GM21717 (cell line): ENCODE data around the gene CRY2.

Source experiments
- ATAC-seq: cut with Tn5 transposase; IDR thresholded peaks from one replicate; pipeline ENCODE4 v1.9.1; 2021; ENCODE audit warnings: mild to moderate bottlenecking, moderate library complexity; ENCODE audit not compliant: unreplicated experiment

Gene CRY2

DNA sequence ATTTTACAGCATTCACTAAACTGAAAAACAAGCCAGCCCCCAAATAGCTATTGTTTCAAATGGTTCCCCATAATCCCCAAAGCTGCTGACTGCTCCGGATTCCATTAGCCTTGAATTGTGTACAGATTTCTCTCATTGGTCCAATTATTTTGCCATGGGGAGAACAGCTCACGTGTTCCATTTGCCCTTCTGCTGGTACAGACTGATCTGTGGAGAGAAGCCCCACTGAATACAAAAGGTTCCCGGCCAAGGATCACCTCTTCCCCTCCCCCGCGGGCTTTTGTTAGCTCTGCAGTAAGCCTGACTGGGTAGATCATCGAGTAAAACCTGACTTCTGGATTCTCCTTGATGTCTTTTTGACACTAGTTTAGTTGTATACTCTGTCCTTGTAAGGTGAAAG, 29.1 kb downstream of the CRY2 start:
- ATAC-seq = no peak

- no peak for ATAC-seq
These were observed 29.9 kb downstream of the CRY2 start for GRCh38 chr11:45877221-45877620.

DNA sequence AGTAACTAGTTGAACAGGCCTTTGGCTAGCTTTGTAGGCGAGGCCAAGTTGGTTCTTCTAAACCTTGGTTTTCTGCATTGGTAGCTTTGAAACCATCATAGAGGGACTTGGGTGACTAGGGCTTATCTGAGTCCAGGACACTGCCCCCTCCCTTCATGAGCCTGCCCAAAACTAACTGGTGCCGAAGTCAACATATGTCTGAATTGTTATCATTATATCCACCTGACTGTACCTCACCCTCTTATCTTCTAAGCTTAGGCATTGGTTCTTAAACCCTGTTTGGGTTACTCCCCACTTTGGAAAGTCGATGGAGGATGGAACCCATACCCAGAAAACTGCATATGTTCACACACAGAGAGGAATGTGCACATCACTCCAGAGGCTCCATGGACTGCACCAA, 30.6 kb downstream of the CRY2 start:
- no peak for ATAC-seq

DNA sequence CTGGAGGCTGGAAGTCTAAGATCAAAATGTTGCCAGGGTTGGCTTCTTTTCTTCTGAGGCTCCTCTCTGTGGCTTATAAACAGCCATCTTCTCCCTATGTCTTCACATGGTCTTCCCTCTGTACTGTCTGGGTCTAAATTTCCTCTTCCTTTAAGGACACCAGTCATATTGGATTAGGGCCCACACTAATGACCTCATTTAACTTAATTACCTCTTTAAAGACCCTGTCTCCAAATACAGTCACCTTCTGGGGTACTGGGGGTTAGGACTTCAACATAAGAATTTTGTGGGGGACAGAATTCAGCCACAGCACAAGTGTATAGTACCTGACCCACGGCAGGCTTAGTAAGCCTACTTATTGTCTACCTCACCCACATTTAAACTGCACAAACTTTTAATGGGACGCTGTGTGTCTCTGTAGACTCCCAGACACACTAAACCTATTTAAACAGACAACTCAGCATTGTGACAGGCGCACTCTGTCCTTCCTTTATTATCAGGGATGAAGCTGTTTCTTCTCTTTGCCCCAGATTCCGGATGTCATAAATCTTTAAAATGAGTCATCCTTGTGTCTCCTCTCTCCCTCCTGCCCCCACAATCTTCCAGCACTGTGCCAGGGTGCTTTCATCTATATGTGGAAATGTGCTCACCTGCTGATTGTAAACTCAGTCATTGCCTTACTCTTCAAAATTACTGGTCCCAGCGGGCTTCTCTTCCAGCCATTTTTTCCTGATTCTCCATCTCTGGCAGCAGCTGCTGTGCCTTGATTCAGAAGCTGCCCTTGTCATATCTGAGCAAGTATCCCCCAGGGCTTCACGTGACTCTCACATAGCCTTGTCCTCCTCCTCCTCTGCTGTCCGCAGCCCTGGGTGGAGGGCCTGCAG, 32.8 kb downstream of the CRY2 start:
- no peak for ATAC-seq

DNA sequence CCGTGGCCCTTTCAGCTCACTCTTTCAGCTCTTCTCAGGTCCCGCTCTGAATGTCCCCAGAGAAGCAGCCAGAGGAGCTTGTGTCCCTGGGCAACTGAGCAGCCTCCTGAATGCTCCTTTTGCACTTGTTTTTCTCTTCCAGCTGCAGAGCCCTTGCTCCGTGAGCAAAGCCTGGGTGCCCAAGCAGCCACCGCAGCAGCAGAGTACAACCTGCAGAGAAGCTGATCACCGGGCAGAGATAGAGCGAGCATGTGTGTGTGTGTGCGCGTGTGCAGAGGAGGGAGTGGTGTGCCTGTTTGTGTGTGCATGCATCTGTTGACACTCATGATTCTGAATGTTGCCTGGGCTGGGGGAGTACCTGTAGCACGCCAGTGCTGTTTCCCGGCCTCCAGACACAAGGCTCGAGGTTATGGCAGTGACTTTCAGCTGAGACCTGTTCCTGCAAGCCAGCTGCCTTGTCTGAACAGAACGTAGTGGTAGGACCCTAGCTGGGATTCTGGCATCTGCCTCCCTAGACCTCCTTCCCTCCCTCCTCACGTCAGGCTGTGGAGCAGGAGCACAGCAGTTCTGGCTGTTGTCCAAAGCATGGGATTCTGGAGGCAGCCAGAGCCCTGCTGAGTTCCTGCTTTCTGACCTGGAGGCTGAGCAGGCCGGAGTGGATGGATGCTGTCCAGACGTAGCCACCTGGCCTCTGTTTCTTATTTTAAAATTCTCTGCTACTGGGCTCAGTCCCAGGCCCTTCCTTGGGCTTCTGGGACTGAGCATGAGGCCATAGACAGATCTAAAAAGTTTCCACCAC, 33.7 kb downstream of the CRY2 start:
- ATAC-seq = no peak

GRCh38 chr11:45881708-45882368, 34.6 kb downstream of the CRY2 start:
- no peak for ATAC-seq

DNA sequence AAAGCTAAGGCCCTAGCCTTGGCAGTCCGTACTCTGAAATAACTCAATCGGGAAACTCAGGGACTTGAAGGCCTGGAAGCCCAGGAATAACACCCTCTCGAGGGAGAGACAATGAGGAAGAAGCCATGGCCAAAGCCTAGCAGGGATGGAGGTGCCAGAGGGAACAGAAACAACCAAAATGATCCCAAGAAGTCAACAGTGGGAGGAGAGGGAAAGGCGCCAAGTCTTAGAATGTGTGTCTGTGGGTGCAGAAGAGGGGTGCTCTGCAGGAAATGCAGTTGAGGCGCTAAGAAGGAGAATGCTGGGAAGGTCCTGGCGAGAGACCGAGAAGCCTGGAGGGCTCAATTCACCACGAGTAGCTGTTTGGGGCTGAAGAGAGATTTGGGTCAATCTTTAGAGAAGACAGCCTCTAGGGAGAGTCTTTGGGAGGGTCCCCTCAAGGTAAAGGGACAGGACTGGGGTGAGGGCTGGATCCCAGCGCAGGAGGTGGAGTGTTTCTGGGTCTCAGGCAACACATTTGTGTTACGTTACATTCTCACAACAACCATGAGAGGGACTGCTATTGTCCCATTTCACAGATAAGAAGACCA, 37.4 kb downstream of the CRY2 start:
- ATAC-seq = no peak

- ATAC-seq = no peak
These were observed 38.1 kb downstream of the CRY2 start, which contains the start of gene MAPK8IP1 for GRCh38 chr11:45885274-45885920. Gene MAPK8IP1, plus strand, starts transcription at chr11:45885651. Its CDS starts 170 bp downstream, at chr11:45885821.

- no peak for ATAC-seq
These were observed 38.8 kb downstream of the CRY2 start for GRCh38 chr11:45885921-45886721.

GRCh38 chr11:45886816-45887520, 39.7 kb downstream of the CRY2 start:
- ATAC-seq = no peak

DNA sequence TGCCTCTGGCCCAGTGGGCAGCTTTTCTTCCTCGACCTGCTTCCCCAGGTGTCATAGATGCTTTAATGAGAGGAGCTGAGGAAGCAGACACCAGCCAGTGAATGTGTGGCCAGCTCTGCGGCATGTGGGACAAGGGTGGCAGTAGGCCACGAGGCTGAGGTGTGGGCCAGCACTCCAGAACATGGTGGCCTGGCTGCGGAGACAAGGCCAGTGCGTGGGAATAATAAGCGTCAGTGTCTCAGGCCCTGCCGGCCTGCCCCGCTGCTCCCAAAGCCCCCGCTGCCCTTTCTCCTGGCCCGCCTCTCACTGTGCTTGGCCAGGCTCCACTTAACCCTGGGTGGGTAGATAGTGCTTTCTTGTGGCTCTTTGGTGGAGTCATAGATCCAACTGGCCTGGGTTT, 40.3 kb downstream of the CRY2 start:
- ATAC-seq = no peak

GRCh38 chr11:45889555-45889954, 42.3 kb downstream of the CRY2 start:
- ATAC-seq = no peak

DNA sequence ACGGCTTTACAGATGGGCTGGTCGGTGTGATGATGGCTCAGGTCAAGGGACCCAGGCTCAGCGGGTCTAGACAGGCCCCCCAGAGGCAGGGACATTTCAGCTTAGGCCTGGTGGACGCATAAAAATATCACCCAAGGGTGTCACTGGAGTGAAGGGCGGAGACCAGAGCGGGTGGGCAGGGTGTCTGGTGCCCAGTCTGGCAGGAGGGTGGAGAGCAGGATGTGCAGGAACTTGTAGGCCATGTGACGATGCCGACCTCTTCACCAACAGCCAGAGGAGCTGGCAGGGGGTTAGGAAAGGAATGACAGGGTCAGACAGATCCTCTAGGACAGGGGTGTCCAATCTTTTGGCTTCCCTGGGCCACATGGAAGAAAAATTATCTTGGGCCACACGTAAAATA, 42.7 kb downstream of the CRY2 start:
- no peak for ATAC-seq

GRCh38 chr11:45890886-45891550, 43.7 kb downstream of the CRY2 start:
- no peak for ATAC-seq

- ATAC-seq = no peak
These were observed 45.6 kb downstream of the CRY2 start for GRCh38 chr11:45892856-45893255.

GRCh38 chr11:45894555-45895247, 47.4 kb downstream of the CRY2 start:
- ATAC-seq = no peak

GRCh38 chr11:45895553-45896259, 48.4 kb downstream of the CRY2 start:
- no peak for ATAC-seq
